Measurements from ENCODE around the gene PRSS38. TPM values are rescaled to one million over a fixed set of nuclear protein-coding genes. Genes with fewer than 3 reads are reported as not detected.

Gene PRSS38
- polyA plus RNA-seq, 2 of the 4 experiments (the other 2 are of a cell fraction) = not detected

- DNase-seq (ENCODE audit: low read depth in 1 of 2, low spot score in 1 of 2) (no peak), ATAC-seq (no peak), FAIRE-seq (no peak)
- H3K4me3 ChIP-seq = no peak overlapping the region
- WGBS (ENCODE audit: missing lambda C conversion rate) = 75% methylated on average over 14 of the region's 19 CpGs
- POLR2A ChIA-PET = no interaction called here
- TF ChIP-seq NR3C1 (IDR thresholded peaks at IDR 0.05) (no peak), HOXB5 (CRISPR knock-in tag; IDR thresholded peaks at IDR 0.05) (no peak), PHF8 (IDR thresholded peaks at IDR 0.05; ENCODE audit: borderline replicate concordance, low read depth) (no peak), HES2 (IDR thresholded peaks at IDR 0.05) (no peak), HMGXB4 (CRISPR knock-in tag; IDR thresholded peaks at IDR 0.05; ENCODE audit: borderline replicate concordance) (no peak), RFX5 (IDR thresholded peaks at IDR 0.05) (no peak), JUNB (IDR thresholded peaks at IDR 0.05) (no peak), POLR2A (IDR thresholded peaks at IDR 0.05; ENCODE audit: low read length) (no peak)
- no peaks in the 10 kb centered on the region for H3K4me1 ChIP-seq
- H3K4me2 ChIP-seq = no peak overlapping the region
- no peak overlapping the region for H3K27ac ChIP-seq
- H3K9me3 ChIP-seq = no peaks in the 10 kb centered on the region
- CTCF ChIA-PET = interaction anchor here (0.6 kb wide), 1 partner anchor 606 kb away, joined by 3 read pairs; no protein-coding TSS in a partner anchor
Measured at GRCh38 chr1:227891223-227891954, 75.9 kb downstream of the PRSS38 start.

- ChIA-PET CTCF (interaction anchor here (0.9 kb wide), 1 partner anchor 51 kb away, joined by 3 read pairs; no protein-coding TSS in a partner anchor), POLR2A (interaction anchor here (0.6 kb wide), 1 partner anchor 84 kb away, joined by 3 read pairs; no protein-coding TSS in a partner anchor)
- FAIRE-seq (no peak), ATAC-seq (no peak), DNase-seq (ENCODE audit: low read depth in 1 of 2, low spot score in 1 of 2) (no peak)
- Histone ChIP-seq H3K27ac (no peak overlapping the region), H3K9me3 (no peaks in the 10 kb centered on the region), H3K4me2 (no peak overlapping the region), H3K4me1 (no peaks in the 10 kb centered on the region), H3K4me3 (no peak overlapping the region)
- TF ChIP-seq KDM1A (IDR thresholded peaks at IDR 0.05; ENCODE audit: low read depth) = no peak
- no peak for TF ChIP-seq MYC (IDR thresholded peaks at IDR 0.05; ENCODE audit: borderline replicate concordance, low read length)
- no peak for TF ChIP-seq FOSL2 (IDR thresholded peaks at IDR 0.05)
- no peak for TF ChIP-seq FOSL2 (CRISPR knock-in tag; IDR thresholded peaks at IDR 0.05)
- no peak for TF ChIP-seq RARB (CRISPR knock-in tag; IDR thresholded peaks at IDR 0.05)
- no peak for TF ChIP-seq KDM5A (IDR thresholded peaks at IDR 0.05)
- TF ChIP-seq EHF (CRISPR knock-in tag; IDR thresholded peaks at IDR 0.05) = no peak
- TF ChIP-seq CTCF (IDR thresholded peaks at IDR 0.05) = no peak
- TF ChIP-seq TFCP2L1 (CRISPR knock-in tag; IDR thresholded peaks at IDR 0.05) = no peak
- TF ChIP-seq POLR2AphosphoS2 (conservative IDR thresholded peaks at IDR 0.05; ENCODE audit: low read length) = no peak
- TF ChIP-seq HEYL (CRISPR knock-in tag; IDR thresholded peaks at IDR 0.05) = no peak
- TF ChIP-seq ZSCAN20 (CRISPR knock-in tag; IDR thresholded peaks at IDR 0.05) = no peak
- TF ChIP-seq JUNB (IDR thresholded peaks at IDR 0.05) = no peak
- no peak for TF ChIP-seq RAD21 (conservative IDR thresholded peaks at IDR 0.05 in 1 of 2, IDR thresholded peaks at IDR 0.05 in 1 of 2)
- TF ChIP-seq HOXB5 (CRISPR knock-in tag; IDR thresholded peaks at IDR 0.05) = no peak
- TF ChIP-seq RNF2 (IDR thresholded peaks at IDR 0.05; ENCODE audit: borderline replicate concordance, low read depth) = no peak
- TF ChIP-seq ZFP36 (IDR thresholded peaks at IDR 0.05; ENCODE audit: borderline replicate concordance, partially characterized antibody) = no peak
- TF ChIP-seq REST (IDR thresholded peaks at IDR 0.05) = no peak
- 69% methylated on average over 6 of the region's 6 CpGs for WGBS (ENCODE audit: missing lambda C conversion rate)
Measured at GRCh38 chr1:227891955-227892488, 76.5 kb downstream of the PRSS38 start.
